ENCODE data around the gene NUDT8.

The NUDT8 gene

GRCh38 chr11:67652965-67653845 is 23.5 kb upstream of the NUDT8 start:
- CTCF ChIA-PET = no interaction called here
- no peak for DNase-seq (ENCODE audit: low read depth, low spot score)
- TF ChIP-seq CTCF (IDR thresholded peaks at IDR 0.05; ENCODE audit: insufficient read depth, low read length, missing control alignments) = no peak
- no peak overlapping the region for H3K4me3 ChIP-seq (ENCODE audit: low read depth, low read length)
- POLR2A ChIA-PET = no interaction called here

- no peak for TF ChIP-seq CTCF (IDR thresholded peaks at IDR 0.05; ENCODE audit: insufficient read depth, low read length, missing control alignments)
- ChIA-PET POLR2A (no interaction called here), CTCF (interaction anchor here (1.2 to 3.2 kb wide), 2 partner anchors 23 to 80 kb away, joined by 3 to 24 read pairs; partner anchors contain the start of gene NUDT8)
- H3K4me3 ChIP-seq (ENCODE audit: low read depth, low read length) = no peak overlapping the region
- no peak for DNase-seq (ENCODE audit: low read depth, low spot score)
These were observed 22.4 kb upstream of the NUDT8 start for GRCh38 chr11:67651976-67652781.

DNA sequence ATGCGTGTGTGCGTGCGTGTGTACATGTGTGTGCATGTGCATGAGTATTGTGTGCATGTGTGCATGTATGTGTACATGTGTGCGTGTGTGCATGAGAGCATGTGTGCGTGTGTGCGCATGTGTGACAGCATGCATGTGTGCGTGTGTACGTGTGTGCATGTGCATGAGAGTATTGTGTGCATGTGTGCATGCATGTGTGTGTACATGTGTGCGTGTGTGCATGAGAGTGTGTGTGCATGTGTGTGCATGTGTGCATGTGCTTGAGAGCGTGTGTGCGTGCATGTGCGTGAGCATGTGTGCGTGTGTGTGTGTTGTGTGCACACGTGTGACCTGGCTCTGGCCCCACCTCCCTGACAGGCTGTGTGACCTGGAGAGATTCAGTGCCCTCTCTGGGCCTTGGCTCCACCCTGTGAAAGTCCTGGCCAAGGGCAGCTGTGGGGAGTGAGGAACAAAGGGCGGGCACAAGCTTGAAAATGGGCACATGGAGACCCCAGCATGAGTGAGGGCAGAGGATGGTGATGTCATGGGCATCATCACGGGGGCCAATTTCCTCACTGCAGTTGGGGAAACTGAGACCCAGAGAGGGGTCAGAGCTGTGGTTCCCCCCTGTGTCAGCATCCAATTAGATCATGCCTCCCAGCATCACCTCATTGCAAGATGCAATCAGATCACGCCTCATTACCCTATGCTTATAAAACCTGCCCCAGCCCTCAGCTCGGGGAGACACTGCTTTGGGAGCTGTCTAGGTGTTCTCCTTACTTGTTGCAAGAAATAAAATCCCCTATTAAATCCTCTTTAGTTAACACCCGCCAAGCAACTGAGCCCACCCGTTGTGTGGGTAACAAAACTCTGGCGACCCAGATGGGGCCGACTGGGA is 20.1 kb upstream of the NUDT8 start:
- ChIA-PET CTCF (interaction anchor here (1.1 to 3.2 kb wide), 2 partner anchors 14 to 21 kb away, joined by 5 to 24 read pairs; partner anchors contain the start of gene NUDT8), POLR2A (no interaction called here)
- TF ChIP-seq CTCF (IDR thresholded peaks at IDR 0.05; ENCODE audit: insufficient read depth, low read length, missing control alignments) = no peak
- no peak for DNase-seq (ENCODE audit: low read depth, low spot score)
- H3K4me3 ChIP-seq (ENCODE audit: low read depth, low read length) = no peak overlapping the region

DNA sequence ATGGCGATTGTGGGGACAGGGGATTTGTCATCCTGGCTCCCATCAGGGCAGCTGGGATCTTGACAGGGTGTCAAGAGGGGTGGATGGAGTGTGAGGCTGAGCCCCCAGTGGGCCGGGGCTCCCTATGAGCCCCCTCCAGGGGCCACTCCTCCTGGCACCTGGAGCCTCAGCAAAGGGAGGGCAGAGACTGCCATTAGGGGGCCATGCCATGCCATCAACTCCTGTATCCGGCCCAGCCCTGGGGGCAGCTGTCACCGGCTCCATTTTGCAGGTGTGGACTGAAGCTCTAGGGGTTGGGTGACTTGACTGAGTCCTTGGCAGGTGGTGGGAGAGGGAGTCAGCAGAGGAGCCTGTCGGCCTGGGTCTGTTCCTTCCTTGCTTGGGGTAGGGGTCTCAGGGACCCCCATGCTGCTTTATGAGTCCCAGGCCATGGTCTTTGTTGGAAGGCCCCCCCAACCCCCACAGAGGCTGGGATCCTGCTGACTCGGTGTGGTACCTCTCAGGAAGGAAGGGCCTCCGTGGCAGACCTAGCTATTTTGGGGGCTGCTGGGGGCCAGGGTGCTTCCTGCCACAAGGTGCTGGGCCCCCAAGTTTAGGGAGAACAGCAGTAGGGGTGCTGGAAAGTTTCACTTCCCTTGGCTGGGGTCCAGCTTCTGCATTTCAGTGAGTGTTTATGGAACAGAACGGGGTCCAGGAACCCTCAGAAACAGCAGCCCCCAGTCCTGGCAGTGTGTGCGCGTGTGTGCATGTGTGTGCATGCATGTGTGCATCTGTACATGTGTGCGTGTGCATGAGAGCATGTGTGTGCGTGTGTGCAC is 19.3 kb upstream of the NUDT8 start:
- no peak overlapping the region for H3K4me3 ChIP-seq (ENCODE audit: low read depth, low read length)
- DNase-seq (ENCODE audit: low read depth, low spot score) = no peak
- CTCF ChIA-PET = interaction anchor here (0.8 to 4.2 kb wide), 7 partner anchors 8 to 20 kb away, joined by 3 to 28 read pairs (median 6); partner anchors contain the start of gene NUDT8
- POLR2A ChIA-PET = no interaction called here
- TF ChIP-seq CTCF (IDR thresholded peaks at IDR 0.05; ENCODE audit: insufficient read depth, low read length, missing control alignments) = no peak

DNA sequence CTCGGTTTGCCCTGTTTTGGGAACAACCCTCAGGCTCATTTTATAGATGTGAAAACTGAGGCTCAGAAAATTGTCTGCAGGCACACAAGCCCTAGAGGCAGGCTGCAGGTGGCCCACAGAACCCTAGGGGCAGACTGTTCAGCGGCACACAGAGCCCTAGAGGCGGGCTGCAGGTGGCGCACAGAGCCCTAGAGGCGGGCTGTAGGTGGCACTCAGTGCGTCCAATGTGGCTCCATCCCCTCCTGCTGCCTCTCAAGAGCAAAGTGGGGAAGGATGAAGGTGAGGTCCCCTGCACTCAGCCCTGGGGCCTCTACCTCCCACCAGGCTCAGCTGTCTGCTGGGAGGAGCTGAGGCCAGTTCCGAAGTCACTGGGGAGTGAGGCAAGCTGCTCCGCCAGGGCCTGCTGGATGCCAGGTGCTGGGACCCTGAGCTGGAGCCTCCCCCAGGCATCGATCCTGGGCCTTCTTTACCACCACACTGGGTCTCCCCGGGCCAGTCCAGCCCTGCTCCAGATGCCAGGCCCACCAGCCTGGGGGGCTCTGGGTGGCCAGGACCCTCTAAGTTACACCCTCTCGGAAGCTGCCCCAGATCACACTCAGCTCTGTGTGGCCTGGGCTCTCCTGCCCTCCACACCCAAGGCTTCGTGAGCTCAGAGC is 18.5 kb upstream of the NUDT8 start:
- ChIA-PET POLR2A (no interaction called here), CTCF (interaction anchor here (0.8 to 4.2 kb wide), 7 partner anchors 8 to 19 kb away, joined by 3 to 28 read pairs (median 5); partner anchors contain the start of gene NUDT8)
- DNase-seq (ENCODE audit: low read depth, low spot score) = no peak
- peak; percentile 35 for TF ChIP-seq CTCF (IDR thresholded peaks at IDR 0.05; ENCODE audit: insufficient read depth, low read length, missing control alignments)
- no peak overlapping the region for H3K4me3 ChIP-seq (ENCODE audit: low read depth, low read length)

All from AG04449 (cell line).